IMR-90 (cell line): ENCODE measurements around the gene FNDC3B. TPM values are rescaled to one million over a fixed set of nuclear protein-coding genes. Genes with fewer than 3 reads are reported as not detected.

Experiments used
- ATAC-seq: fragments of 200-7000 bp; cut with Tn5 transposase; 2 replicates; pipeline ENCODE4 v1.9.1; 2020; ENCODE audit warnings: low read depth, mild to moderate bottlenecking, moderate library complexity
- BruUV-seq: library from RNA; stranded (reverse); fragments of 400-500 nt; replicated peaks from 2 replicates; lab custom pipeline; 2021; lab: Mats Ljungman, UMichigan
- CTCF ChIA-PET: fragments of 300-600 bp; formaldehyde crosslinking; extraction: SDS; loops from one replicate; lab custom pipeline; 2021; ENCODE audit warnings: antibody characterized with exemption; lab: Yijun Ruan, JAX
- POLR2A ChIA-PET: fragments of 300-600 bp; sonication (Branson Sonifier 250); formaldehyde crosslinking; loops from one replicate; lab custom pipeline; 2022; ENCODE audit warnings: antibody characterized with exemption; ENCODE audit not compliant: unreplicated experiment; lab: Charles Lee
- DNase-seq: peaks from one replicate; pipeline ENCODE4 v3.0.0; 2013
- H2AFZ ChIP-seq: replicated peaks from 2 replicates; pipeline ENCODE3; 2013; ENCODE audit warnings: low read length, mild to moderate bottlenecking; ENCODE audit not compliant: poor library complexity
- H2AK5ac ChIP-seq: 2 replicates; pipeline ENCODE4 v1.6.1; 2013; ENCODE audit warnings: low read depth, low read length, inconsistent platforms
- H2AK9ac ChIP-seq: replicated peaks from 2 replicates; pipeline ENCODE3; 2013; ENCODE audit warnings: mild to moderate bottlenecking, low read depth, low read length, moderate library complexity; ENCODE audit not compliant: poor library complexity
- H2BK120ac ChIP-seq: 2 replicates; pipeline ENCODE4 v1.6.1; 2013; ENCODE audit warnings: low read depth, low read length, inconsistent platforms
- H2BK15ac ChIP-seq: 3 replicates; pipeline ENCODE4 v1.6.1; 2013; ENCODE audit warnings: low read depth, low read length, inconsistent platforms
- H2BK20ac ChIP-seq: 2 replicates; pipeline ENCODE4 v1.6.1; 2013; ENCODE audit warnings: low read depth, mild to moderate bottlenecking, inconsistent platforms, low read length, moderate library complexity
- H2BK5ac ChIP-seq: 2 replicates; pipeline ENCODE4 v1.6.1; 2013; ENCODE audit warnings: mild to moderate bottlenecking, low read depth, low read length, inconsistent platforms; ENCODE audit not compliant: poor library complexity, severe bottlenecking
- H3K14ac ChIP-seq: replicated peaks from 2 replicates; pipeline ENCODE4 v1.6.1; 2013; ENCODE audit warnings: low read depth, low read length, inconsistent platforms
- H3K18ac ChIP-seq: 2 replicates; pipeline ENCODE4 v1.6.1; 2013; ENCODE audit warnings: low read depth, low read length, control low read depth
- H3K23ac ChIP-seq: 2 replicates; pipeline ENCODE4 v1.6.1; 2013; ENCODE audit warnings: low read depth, low read length, inconsistent platforms
- H3K27ac ChIP-seq: 2 replicates; pipeline ENCODE4 v1.5.1; 2013; ENCODE audit warnings: mild to moderate bottlenecking, control low read depth, low read length; ENCODE audit not compliant: insufficient read depth
- H3K27me3 ChIP-seq: 2 replicates; pipeline ENCODE4 v1.6.1; 2013; ENCODE audit warnings: low read length; ENCODE audit not compliant: control insufficient read depth, insufficient read depth
- H3K36me3 ChIP-seq: 2 replicates; pipeline ENCODE4 v1.6.1; 2013; ENCODE audit warnings: low read length, mixed read lengths; ENCODE audit not compliant: control insufficient read depth, insufficient read depth
- H3K4ac ChIP-seq: 2 replicates; pipeline ENCODE4 v1.6.1; 2013; ENCODE audit warnings: low read depth, low read length, inconsistent platforms
- H3K4me1 ChIP-seq: 2 replicates; pipeline ENCODE4 v1.6.1; 2013; ENCODE audit warnings: low read length, mixed read lengths; ENCODE audit not compliant: control insufficient read depth, insufficient read depth
- H3K4me2 ChIP-seq: 2 replicates; pipeline ENCODE4 v1.6.1; 2013; ENCODE audit warnings: low read depth, mild to moderate bottlenecking, control low read depth, low read length, moderate library complexity
- H3K4me3 ChIP-seq: 2 replicates; pipeline ENCODE4 v1.5.1; 2013; ENCODE audit warnings: low read depth, mild to moderate bottlenecking, control low read depth, low read length, moderate library complexity; ENCODE audit not compliant: insufficient read depth
- H3K56ac ChIP-seq: 2 replicates; pipeline ENCODE4 v1.6.1; 2013; ENCODE audit warnings: low read length, inconsistent platforms; ENCODE audit not compliant: insufficient read depth; ENCODE audit errors: extremely low read depth
- H3K79me1 ChIP-seq, 2 experiments: 2 replicates each; pipeline ENCODE4 v1.6.1; 2013; ENCODE audit warnings: low read length in 2 of 2, inconsistent platforms in 1 of 2, low read depth in 1 of 2
- H3K9ac ChIP-seq: 2 replicates; pipeline ENCODE4 v1.6.1; 2013; ENCODE audit warnings: low read depth, low read length, control low read depth
- H3K9me1 ChIP-seq: 2 replicates; pipeline ENCODE4 v1.6.1; 2013; ENCODE audit warnings: low read length, inconsistent platforms; ENCODE audit not compliant: insufficient read depth
- H3K9me3 ChIP-seq: 2 replicates; pipeline ENCODE4 v1.6.1; 2013; ENCODE audit warnings: low read length; ENCODE audit not compliant: control insufficient read depth, insufficient read depth
- H4K20me1 ChIP-seq: 2 replicates; pipeline ENCODE4 v1.6.1; 2013; ENCODE audit warnings: low read length, inconsistent platforms; ENCODE audit not compliant: insufficient read depth
- H4K5ac ChIP-seq: 2 replicates; pipeline ENCODE4 v1.6.1; 2013; ENCODE audit warnings: mild to moderate bottlenecking, low read depth, low read length, control low read depth
- H4K8ac ChIP-seq, 2 experiments: 2 replicates each; pipeline ENCODE4 v1.6.1; 2013; ENCODE audit warnings: low read depth in 2 of 2, low read length in 2 of 2, control low read depth in 1 of 2, inconsistent platforms in 1 of 2
- H4K91ac ChIP-seq: 2 replicates; pipeline ENCODE4 v1.6.1; 2013; ENCODE audit warnings: low read depth, low read length, inconsistent platforms; ENCODE audit not compliant: insufficient read depth
- BHLHE40 ChIP-seq: fragments of 150-350 bp; IDR thresholded peaks from 2 replicates; pipeline ENCODE4 v1.6.1; 2016; ENCODE audit warnings: mild to moderate bottlenecking, low read depth, low read length
- CHD1 ChIP-seq: IDR thresholded peaks from 2 replicates; pipeline ENCODE4 v1.6.1; 2012; ENCODE audit warnings: low read depth, low read length, improper control_type of control experiment
- FOS ChIP-seq: fragments of 150-350 bp; IDR thresholded peaks from 2 replicates; pipeline ENCODE4 v1.6.1; 2016; ENCODE audit warnings: low read depth, low read length
- MAFK ChIP-seq: IDR thresholded peaks from 2 replicates; pipeline ENCODE4 v1.6.1; 2012; ENCODE audit warnings: low read depth, low read length, improper control_type of control experiment
- POLR2A ChIP-seq: IDR thresholded peaks from 2 replicates; pipeline ENCODE4 v1.6.1; 2012; ENCODE audit warnings: mild to moderate bottlenecking, low read depth, low read length
- USF2 ChIP-seq: fragments of 150-350 bp; IDR thresholded peaks from 2 replicates; pipeline ENCODE4 v1.6.1; 2017; ENCODE audit warnings: mild to moderate bottlenecking, antibody characterized with exemption, low read length, low read depth
- WGBS, 2 experiments: methylation state at CpG; one replicate each; pipeline versions ENCODE4 v1.1.5 to v1.1.7; 2013; ENCODE audit warnings: missing lambda C conversion rate in 2 of 2; ENCODE audit not compliant: insufficient read length in 1 of 2; ENCODE audit errors: extremely low coverage in 2 of 2; 5-methylcytosine and 5-hydroxymethylcytosine counted together
- dilution Hi-C: fragments of 300-500 bp; cut with HindIII; formaldehyde crosslinking; loops from one replicate; pipeline ENCODE4 v1.14.3; 2018; ENCODE audit warnings: low sequenced_read_pairs; ENCODE audit not compliant: unreplicated experiment
- in situ Hi-C: fragments of 300-500 bp; cut with MboI; formaldehyde crosslinking; loops from 3 replicates; pipeline ENCODE4 v1.14.3; 2019; ENCODE audit warnings: low sequenced_read_pairs, inconsistent platforms, mixed read lengths
- intact Hi-C: fragments of 100-400 bp; cut with micrococcal nuclease; formaldehyde crosslinking; loops from 2 replicates; pipeline ENCODE4 v1.10.0; 2022
- polyA plus RNA-seq, 3 experiments: library from polyadenylated mRNA; depleted of rRNA; stranded (reverse); fragments of >200 nt; gene quantifications; 2 replicates each; pipeline ENCODE4 v1.2.3, GENCODE V29; 2012; ENCODE audit warnings: low replicate concordance in 1 of 3
- total RNA-seq: library from RNA; depleted of rRNA; stranded (reverse); fragments of >200 nt; gene quantifications from 2 replicates; pipeline ENCODE4 v1.2.3, GENCODE V29; 2012

FNDC3B gene
- total and polyA plus RNA-seq, 2 of the 4 experiments (the other 2 are of a cell fraction) = 23.9 to 150 TPM

- no peak overlapping the region for H3K14ac ChIP-seq
- H2BK15ac ChIP-seq = no peak overlapping the region
- no peak overlapping the region for H4K91ac ChIP-seq
- in situ Hi-C loops (no loop called here), intact Hi-C loops (no loop called here), dilution Hi-C loops (no loop called here)
- H3K4me3 ChIP-seq = no peak overlapping the region
- H3K18ac ChIP-seq = no peak overlapping the region
- H3K56ac ChIP-seq = no peak overlapping the region
- no peak overlapping the region for H3K4ac ChIP-seq
- H3K9me3 ChIP-seq = no peaks in the 10 kb centered on the region
- H3K23ac ChIP-seq = no peak overlapping the region
- whole genome bisulfite sequencing, 2 experiments = 82% methylated on average over 3 of the region's 7 CpGs; no CpG with 5 or more reads in 1 of the 2 experiments
- H3K27ac ChIP-seq = no peak overlapping the region
- H2BK20ac ChIP-seq = no peak overlapping the region
- TF ChIP-seq BHLHE40 = no peak
- no peak for TF ChIP-seq FOS
- no peak for TF ChIP-seq USF2
- no peak for TF ChIP-seq POLR2A
- no peak for TF ChIP-seq MAFK
- TF ChIP-seq CHD1 = no peak
- no peak overlapping the region for H2AFZ ChIP-seq
- no peak for ATAC-seq
- CTCF ChIA-PET = no interaction called here
- POLR2A ChIA-PET = interaction anchor here (0.6 kb wide), 1 partner anchor 16 kb away, joined by 12 read pairs; no protein-coding TSS in a partner anchor
- no peak overlapping the region for H4K8ac ChIP-seq
- peaks cover 13 to 20% of the 10 kb centered on the region in 2 experiments for H3K79me1 ChIP-seq
- peaks cover 4% of the 10 kb centered on the region; the same call in 1 of the 2 replicates for H3K4me1 ChIP-seq
- no peak overlapping the region for H4K5ac ChIP-seq
- no peak overlapping the region for H2AK9ac ChIP-seq
- peaks cover 10% of the 10 kb centered on the region for H3K36me3 ChIP-seq
- no peak for DNase-seq
- no peaks in the 10 kb centered on the region for H3K27me3 ChIP-seq
- H2AK5ac ChIP-seq = no peak overlapping the region
- no peak overlapping the region for H3K4me2 ChIP-seq
- H2BK120ac ChIP-seq = no peak overlapping the region
- no peak overlapping the region for H3K9ac ChIP-seq
- peaks cover 8% of the 10 kb centered on the region for H3K9me1 ChIP-seq
- peaks cover 17% of the 10 kb centered on the region; the same call in 1 of the 2 replicates for H4K20me1 ChIP-seq
- no peak overlapping the region for H2BK5ac ChIP-seq
- no TSS peak for BruUV-seq
Observed at GRCh38 chr3:172396400-172396799, 357.0 kb downstream of the FNDC3B start.
